Activated CD4-positive, CD25-positive, alpha-beta regulatory T cell treated with anti-CD3 and anti-CD28 coated beads, Interleukin-2, amount 50 U/mL, for 24 hours (primary cell): ENCODE data around the gene PRKCQ.
"Not testable (repeated sequence)": the region's sequence is repeated elsewhere in the genome, so short reads cannot be mapped to it uniquely, and the experiment has no call there.

ENCODE experiments used
- ATAC-seq, 2 donors: fragments of 150-1000 bp; cut with Tn5 transposase; one replicate each; pipeline ENCODE4 v1.10.0; 2021; ENCODE audit warnings: mild to moderate bottlenecking in 1 of 2, moderate library complexity in 1 of 2

Gene PRKCQ

DNA sequence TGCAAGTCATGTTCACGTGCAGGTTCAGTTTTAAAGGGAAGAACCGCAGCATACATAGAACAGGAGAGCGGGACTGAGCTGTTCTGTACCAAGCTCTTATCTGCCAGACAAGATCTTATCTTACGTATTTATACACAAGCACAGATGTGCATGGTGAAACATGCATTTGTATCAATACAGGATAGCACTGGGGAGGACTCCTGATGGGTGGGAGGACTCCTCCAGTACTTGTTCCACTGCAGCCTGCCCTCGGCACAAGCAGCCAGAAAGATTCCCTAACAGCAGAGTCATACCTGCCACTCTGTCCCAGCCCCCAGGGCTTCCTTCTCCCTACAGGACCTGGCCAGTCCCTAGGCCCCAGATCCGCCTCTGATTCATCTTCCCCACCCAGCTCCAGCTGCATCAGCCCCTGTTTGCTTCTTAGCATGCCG is 13.2 kb upstream of the PRKCQ start:
- ATAC-seq, result peak; percentile 71 to 78

DNA sequence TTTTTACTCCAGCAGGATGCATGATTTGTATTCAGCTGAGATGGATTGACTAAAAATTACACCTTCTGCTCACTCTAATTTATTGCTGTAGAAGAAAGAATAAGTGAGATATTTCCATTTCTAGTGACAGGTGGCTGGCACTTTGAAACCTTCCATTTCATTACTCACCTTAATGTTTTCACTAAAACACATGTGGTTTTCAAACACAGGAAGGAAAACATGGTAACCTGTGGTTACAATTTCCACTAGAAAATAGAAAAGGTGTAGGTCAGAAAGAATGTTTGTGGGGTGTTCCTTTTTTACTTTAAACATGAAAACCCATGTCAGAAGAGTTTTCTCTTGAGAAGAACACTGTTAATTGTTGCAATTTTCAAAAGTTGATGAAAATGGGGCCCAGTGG is 12.0 kb upstream of the PRKCQ start:
- ATAC-seq, result peak; percentile 61 to 67

DNA sequence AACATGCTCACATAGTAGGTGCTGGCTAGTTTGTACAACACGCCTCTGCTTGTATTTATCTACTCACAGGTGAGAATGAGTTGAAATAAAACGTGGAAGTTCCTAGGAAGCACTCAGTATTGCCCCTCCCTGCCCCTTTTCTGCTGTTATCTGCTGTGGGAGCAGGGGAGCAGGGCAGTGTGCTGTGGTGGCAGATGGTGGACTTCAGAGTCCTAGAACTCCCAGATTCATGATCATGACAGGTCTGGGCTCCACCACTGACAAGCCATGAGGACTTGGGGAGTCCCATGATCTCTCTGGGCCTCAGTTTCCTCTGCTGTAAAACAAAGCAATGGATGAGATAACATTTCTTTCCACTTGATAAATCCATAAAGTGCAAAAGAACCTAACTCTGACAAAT is 11.6 kb upstream of the PRKCQ start:
- no peak for ATAC-seq

DNA sequence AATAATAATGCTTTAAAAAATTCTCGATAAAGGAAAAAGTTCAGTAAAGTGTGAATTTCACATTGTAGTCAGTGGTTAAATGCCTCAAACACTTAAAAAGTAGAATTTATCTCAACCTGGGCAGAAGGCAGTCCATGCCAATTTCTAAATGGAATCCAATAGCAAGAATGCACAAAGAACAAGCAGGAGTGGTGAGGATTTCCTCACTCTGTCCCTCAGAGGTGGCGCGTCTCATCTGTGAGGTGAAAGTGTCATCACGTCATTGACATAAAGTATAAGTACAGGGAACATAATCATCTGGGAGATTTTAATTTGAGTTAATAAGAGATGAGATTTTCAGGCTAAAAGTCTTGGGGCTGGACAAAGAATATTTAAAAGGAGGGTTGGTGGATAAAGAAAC is 10.0 kb upstream of the PRKCQ start:
- ATAC-seq, result no peak

DNA sequence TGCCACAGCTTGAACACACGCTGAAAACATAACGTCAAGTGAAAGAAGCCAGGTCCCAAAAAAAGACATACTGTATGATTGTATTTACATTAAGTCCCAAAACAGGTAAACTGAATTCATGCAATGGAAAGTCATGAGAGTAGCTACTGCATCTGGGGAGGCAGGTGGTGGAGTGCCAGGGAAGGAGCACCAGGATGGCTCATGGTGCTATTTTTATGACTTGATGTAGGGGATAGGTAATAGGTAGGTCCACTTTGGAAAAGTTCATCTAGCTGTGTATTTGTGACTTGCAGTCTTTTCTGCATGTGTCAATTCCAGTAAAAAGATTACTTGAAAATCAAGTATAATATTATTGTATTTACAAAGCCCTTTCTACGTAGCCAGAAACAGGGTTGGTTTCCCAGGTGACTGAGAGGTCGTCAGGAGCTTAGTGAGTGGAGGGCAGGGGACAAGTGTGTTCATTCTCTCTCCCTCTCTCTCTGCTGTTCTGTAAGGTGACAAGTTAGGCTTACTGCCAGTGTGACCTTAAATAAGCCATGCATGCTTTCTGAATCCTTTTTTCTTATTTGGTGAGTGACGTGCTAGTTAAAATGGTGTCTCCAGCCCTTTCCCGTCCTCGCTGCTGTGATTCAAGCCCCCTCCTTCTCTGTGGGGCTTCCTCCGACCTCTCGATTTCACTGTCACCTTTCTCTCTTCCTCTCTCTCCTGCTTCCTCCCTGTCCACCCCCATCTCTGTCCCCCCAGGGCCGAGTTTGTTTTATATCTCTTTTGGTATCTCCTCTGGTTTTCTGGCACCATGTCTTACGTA is 9.4 kb upstream of the PRKCQ start:
- ATAC-seq, result no peak

DNA sequence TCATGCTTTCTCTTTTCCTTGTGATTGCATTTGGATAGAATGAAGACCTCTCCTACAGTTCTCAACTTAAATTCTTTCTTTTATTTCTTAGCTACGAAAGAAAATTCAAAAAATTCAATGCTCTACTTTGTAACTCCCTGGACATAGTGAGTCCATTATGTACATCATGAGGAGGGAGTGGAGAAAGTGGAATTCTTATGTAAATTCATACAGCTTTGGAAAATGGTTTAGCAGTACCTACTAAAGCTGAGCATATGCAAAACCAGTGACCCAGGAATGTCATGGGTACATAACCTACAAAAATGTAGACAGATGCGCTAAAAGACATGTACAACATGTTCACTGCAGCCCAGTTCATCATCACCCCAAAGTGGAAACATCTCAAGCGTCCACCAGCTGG is 8.8 kb upstream of the PRKCQ start:
- no peak for ATAC-seq

DNA sequence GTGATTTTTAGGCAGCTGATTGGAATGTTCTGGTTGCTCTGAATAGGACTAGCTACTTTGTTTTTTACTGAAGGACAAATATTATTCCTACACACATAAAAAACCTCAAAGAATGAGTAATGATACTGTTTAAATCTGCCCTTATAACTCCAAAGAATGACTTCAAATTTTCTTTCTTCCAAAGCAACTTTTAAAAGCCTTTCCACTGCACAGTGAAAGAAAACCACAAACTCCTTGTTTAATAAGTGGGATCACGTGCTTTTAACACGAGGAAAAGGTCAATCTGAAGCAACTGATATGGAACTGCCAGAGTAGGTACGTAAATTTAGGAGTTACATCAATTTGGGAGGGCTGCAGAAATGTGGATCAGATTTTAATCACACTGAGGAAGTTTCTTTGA is 8.0 kb upstream of the PRKCQ start:
- ATAC-seq, result no peak

DNA sequence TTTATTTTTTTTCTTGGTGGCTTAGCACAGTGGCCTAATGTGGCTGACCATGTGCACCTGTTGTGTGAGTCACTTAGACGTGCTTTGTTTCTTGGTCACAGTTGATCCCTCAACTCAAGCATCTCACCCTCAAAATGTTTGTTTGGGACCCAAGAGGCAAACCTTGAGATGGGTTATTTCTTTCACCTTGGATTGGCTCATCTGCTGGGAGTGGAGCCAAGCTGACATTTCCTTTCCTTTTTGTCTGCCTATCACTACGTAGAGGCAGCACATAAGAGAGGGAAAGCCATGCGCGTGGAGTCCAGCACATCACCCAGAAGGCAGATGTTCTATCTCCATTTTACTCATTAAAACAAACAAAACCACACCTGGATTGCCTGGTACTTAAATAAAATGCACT is 6.4 kb upstream of the PRKCQ start:
- ATAC-seq, result peak in 1 of 2 donors; percentile 7

DNA sequence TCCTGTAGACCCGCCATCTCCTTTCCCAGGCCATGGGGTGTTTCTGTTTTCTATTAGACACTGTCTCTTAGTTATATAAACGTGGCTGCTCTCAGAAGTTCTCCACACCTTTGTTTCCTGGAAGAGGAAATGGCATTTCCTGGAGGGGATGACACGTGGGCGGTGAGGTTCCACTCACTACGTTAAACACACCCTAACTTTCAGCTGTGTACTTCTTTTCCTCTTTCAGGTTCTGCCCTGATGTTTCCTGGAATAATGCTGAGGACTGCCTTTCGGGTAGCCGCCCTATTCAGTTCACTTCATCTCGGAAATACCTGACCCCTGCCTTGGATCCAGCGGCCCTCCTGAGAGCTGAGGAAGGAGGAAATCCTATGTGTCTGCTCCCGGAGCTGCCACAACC is 3.4 kb upstream of the PRKCQ start:
- ATAC-seq, result peak; percentile 22 to 33

DNA sequence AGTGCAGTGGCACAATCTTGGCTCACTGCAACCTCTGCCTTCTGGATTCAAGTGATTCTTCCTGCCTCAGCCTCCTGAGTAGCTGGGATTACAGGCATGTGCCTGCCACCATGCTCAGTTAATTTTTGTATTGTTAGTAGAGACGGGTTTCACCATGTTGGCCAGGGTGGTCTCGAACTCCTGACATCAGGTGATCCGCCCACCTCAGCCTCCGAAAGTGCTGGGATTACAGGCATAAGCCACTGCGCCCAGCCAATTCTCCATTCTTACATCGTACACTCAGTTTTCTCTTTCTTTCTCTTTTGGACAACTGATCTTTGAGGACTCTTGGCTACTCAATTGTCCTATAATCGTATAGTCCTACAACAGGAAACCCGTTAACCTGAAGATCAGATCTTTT is 2.8 kb upstream of the PRKCQ start:
- ATAC-seq, result not testable (repeated sequence)

DNA sequence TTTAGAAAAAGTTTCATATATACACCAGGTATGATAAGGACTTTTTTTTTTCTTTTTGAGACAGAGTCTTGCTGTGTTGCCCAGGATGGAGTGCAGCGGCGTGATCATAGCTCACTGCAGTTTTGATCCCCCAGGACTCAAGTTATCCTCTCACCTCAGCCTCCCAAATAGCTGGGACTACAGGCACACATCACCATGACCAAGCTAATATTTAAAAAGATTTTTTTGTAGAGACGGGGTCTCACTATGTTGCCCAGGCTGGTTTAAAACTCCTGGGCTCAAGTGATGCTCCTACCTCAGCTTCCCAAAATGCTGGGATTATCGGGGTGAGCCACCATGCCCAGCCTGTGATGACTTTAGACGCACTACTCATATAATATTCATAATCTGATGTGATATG is 2.2 kb upstream of the PRKCQ start:
- no peak for ATAC-seq

DNA sequence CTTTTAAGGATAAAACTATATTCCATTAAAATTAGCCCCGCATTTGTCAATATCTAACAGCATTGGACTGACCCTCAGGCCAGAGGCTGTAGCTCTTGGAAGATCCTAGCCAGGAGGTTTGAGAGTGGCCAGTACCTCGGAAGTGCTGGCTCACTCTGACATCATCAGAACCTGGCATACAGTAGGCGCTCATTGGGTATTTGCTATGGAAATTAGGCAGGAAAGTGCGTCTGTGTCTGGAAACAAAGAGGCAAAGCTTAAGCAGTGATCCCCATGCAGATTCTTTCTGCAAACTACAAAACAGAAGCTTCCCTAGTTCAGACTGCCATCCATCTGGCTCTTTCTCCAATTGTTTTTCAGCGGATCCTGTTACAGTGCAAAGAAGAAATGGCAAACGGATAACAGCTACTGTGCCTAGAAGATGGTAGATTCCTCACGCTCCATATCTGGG is 1.7 kb upstream of the PRKCQ start:
- no peak for ATAC-seq

DNA sequence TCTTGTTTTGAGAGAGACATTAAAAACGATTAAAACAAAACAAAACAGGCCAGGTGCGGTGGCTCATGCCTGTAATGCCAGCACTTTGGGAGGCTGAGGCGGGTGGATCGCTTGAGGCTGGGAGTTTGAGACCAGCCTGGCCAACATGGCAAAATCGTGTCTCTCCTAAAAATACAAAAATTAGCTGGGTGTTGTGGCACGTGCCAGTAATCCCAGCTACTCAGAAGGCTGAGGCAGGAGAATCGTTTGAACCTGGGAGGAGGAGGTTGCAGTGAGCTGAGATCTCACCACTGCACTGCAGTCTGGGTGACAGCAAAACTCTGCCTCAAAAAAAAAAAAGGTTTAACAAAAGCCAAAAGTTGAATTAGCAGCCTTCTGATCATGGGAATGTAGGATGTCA is 1.1 kb upstream of the PRKCQ start:
- ATAC-seq, result not testable (repeated sequence)

DNA sequence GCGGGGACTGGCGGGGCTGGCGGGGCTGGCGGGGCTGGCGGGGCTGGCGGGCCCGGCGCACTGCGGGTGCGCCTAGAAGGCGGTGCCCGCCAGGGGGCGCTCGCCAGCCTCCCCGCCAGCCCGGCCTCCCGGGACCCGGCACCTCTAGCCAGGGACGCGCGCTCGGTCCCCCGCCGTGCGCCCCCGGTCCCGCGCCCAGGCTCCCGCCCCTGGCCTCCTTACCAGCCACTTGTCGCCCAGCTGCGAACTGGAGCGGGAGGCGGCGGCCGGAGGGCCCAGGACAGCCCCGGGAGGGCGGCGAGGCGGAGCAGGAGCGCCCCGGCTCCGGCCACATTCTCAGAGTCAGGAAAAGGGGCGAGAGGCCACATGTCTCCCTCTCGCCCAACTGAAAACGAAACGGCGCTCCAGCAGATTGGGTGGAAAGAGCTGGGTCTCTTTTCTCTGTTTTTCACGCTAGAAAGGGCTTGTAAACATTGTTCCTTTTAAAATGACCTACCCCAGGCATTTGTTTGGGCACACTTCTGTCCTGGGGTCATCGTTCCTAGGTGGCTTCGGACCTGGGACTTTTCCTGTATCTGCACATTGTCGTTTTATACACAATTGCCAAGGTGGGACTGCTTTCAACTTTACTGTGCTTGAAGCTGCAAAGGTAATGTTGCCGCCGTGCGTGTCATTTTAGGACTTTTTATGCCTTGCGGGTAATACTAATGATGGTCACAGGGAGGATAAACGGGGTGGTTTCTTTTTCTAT is 378 bp upstream of the PRKCQ start:
- peak; percentile 75 to 80 for ATAC-seq

DNA sequence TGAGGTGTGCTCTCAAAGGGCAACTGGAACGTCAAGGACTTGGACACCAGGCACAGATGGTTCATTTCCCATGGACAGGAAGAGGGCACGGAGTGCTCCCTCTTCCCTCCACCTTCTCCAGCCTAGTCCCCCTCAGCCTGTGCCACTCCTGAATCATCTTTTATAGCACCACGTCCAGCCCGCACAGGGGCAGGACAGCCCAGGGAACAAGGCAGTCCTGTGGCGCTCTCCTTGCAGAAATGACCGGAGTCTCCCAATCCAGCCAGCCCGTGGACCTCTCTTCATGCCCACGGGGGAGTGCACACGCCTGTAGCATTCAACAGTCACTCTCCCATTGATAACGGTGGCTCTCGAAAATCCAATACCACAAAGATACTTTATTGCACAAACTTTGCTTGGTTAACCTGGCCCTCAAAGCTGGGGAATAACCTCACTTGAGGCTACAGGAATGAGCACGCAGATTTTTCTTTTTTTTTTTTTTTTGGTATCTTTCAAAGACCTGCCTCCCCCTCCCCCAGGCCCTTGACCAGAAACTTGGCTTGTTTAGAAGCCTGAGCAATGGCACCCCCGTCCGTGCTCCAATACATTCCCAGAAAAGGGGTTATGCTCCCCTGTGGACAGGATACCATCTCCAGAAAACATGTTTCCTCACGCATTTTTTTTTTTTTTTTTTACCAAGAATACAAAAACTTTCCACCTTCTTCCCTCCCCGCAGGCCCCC is 733 bp downstream of the PRKCQ start:
- ATAC-seq, result no peak

DNA sequence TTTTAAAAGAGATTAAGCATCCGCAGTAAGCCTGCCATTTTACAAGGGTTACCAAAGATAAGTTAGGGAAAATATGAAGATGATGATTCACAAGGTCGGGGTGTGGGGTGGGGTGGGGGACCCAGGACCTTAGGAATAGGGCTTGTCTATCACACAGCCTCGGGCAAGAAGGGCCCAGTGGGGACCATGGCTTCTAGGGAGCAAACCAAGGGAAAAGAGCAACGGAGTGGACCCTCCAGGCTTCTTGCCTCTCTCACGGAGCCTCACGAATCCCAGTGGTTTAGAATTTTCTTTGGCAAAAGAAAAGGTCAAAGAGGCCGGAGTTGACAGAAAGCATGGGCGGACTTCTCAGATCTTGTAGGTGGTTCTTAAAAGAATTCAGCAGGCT is 1.3 kb downstream of the PRKCQ start:
- no peak for ATAC-seq

DNA sequence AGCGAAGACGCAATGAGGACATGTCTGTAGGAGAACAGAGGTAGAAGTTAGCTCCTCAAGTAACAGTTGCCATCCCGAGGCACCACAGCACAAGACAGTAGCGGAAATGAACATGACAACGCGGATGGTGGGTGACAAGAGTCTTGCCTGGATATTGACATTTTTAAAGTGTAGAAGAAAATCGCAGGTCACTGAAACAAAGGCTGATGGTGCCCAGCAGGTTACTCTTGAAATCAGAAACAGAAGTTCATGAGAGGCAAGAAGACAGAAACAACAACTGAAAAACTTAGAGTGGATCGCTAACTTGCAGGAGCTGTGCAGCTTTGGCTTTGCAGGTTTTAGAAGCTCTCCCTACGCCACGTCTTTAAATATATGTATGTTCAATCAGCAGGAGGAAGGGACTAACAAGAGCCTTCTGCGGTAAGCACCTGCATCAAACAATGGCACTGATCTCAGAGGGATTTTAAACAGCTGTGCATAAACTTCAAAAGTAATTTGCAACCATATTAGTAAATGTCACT is 1.8 kb downstream of the PRKCQ start:
- ATAC-seq, result no peak

DNA sequence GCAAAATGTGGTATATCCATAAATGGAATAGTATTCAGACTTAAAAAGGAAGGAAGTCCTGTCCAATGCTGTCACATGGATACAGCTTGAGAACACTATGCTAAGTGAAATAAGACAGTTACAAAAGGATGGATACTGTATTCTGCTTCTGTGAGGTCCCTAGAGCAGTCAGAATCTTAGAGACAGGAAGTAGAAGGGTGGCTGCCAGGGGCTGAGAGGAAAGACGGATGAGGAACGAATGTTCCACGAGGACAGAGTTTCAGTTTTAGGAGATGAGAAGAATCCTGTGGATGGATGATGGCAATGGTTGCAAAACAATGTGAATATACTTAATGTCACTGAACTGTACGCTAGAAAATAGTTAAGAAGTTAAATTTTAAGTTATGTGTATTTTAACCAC is 3.8 kb downstream of the PRKCQ start:
- no peak for ATAC-seq

DNA sequence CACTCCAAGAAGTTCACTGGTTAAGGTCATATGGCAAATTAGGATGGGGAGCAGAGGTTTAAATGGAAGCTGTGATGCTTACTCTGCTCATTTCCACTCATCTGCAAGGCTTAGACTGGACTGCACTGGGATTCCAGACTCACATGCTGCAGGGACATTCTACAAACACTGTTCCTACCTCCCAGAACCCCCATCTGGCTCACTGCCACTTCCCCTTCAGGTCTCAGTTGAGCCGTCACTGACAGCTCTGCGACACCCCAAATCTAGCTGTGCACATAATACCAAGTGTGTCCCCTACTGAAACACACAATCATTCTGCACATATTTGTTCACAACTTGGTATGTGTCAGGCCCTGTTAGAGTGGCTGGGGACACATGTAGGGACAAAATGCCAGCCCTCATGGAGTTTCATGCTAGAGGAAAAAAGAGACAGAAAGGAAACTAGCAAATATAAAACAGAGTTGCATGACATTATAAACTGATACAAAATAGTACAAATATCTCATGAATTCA is 5.4 kb downstream of the PRKCQ start:
- ATAC-seq, result no peak

DNA sequence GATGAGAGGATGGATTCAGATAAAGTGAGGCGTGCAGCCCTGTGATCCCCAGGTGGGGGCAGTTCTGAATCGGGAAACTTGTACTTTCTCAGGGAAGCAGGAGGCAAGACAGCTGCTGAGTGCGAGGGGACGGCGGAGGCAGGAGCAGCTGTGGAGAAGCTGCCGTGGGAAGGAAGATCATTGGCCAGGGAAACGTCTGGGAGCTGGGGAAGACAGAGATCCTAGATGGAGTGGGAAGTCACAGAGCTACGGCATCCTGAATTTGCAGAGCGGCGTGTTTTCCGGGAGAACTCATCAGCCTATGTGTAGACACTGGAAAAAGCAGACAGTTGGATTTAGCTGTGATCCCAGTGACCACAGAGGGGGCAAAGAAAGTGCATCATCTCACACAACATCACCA is 9.2 kb downstream of the PRKCQ start:
- ATAC-seq, result no peak

DNA sequence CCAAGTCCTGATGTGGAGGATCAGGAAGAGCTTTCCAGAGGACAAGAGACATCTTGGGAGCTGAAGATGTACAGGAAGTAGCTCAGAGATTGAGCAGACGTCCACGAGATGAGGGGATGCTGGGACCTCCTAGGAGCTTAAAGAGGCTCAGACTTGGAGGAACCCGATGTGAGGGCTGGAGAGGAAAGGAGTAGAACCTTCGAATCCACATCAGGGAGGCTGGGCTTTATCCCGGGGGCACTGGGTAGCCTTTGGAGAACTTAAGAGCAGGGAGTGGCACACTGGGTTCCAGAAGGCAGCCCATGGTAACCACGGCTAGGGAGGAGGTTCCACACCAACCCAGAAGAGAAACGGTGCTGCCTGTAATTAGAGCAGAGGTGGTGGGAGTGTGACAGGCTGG is 10.8 kb downstream of the PRKCQ start:
- ATAC-seq, result no peak

DNA sequence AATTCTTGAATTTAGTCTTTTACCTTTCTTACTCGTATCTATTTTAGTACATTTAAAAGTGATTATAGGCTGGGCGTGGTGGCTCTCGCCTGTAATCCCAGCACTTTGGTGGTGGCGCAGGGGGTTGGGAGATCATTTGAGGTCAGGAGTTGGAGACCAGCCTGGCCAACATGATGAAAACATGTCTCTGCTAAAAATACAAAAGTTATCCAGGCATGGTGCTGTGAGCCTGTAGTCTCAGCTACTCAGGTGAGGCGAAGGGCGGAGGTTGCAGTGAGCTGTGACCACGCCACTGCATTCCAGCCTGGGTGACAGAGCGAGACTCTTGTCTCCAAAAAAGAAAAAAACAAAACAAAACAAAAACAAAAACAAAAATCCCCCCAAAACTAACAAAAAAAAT is 12.2 kb downstream of the PRKCQ start:
- ATAC-seq, result no peak

DNA sequence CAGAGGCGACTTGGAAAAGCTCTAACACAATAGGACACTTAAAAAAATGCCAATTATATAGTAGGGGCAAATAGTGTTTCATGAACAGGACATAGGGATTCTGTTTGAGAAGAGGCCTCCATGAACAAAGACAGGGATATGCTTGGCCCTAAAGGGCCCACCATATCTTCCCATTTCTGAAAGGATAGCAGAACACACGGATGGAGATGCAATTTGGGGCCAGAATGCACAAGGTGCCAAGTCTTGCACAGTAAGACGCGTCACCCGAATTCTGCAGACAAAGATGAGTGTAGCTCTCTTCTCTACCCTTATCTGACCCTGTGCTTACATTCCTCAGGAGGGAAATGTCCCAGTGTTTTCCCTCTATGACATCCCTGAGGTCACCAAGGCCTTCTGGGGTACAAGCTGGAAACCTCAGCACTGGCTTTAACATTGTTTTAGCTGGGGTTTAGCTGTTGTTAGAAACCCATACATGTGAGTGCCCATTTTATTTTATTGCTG is 12.8 kb downstream of the PRKCQ start:
- no peak for ATAC-seq
